PC-9 (cell line): ENCODE data around the gene FHDC1.

Experiments
- CTCF ChIP-seq: fragments of 200-600 bp; sonication (generic); conservative IDR thresholded peaks from 2 replicates; pipeline ENCODE4 v1.6.1; 2017; ENCODE audit warnings: mixed run types, antibody characterized with exemption, mild to moderate bottlenecking, moderate library complexity
- EZH2 ChIP-seq: fragments of 200-600 bp; sonication (generic); IDR thresholded peaks from 2 replicates; pipeline ENCODE4 v1.8.0; 2017; ENCODE audit warnings: antibody characterized with exemption, low read depth

GRCh38 chr4:152999346-153000075, 63.4 kb downstream of the FHDC1 start:
- TF ChIP-seq CTCF = no peak
- no peak for TF ChIP-seq EZH2
